RPMI7951 (cell line): ENCODE measurements around the gene SETD4. TPM values are rescaled to one million over a fixed set of nuclear protein-coding genes. Genes with fewer than 3 reads are reported as not detected.

Experiments
- DNase-seq: peaks from one replicate; pipeline ENCODE4 v3.0.0-alpha.2; 2012; ENCODE audit warnings: low read depth
- total RNA-seq: library from RNA; depleted of rRNA; stranded (reverse); fragments of >200 nt; shearing (Covaris generic); gene quantifications from 2 replicates; pipeline ENCODE4 v1.2.3, GENCODE V29; 2014; rRNA removed

SETD4 gene
- total RNA-seq, 1 experiment from 2014 or later = 13.8 TPM

DNA sequence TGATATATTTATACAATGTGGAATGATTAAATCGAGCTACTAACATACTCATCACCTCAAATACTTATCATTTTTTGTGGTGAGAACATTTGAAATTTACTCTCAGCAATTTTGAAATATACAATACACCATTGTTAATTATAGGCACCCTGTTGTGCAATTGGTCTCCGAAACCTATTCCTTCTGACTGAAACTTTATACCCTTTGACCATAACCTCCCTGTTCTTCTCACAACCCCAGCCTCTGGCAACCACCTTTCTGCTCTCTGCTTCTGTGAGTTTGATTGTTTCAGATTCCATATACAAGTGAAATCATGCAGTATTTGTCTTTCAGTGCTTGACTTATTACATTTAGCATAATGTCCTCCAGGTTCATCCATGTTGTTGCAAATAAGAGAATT is 49.5 kb downstream of the SETD4 start:
- DNase-seq = no peak

DNA sequence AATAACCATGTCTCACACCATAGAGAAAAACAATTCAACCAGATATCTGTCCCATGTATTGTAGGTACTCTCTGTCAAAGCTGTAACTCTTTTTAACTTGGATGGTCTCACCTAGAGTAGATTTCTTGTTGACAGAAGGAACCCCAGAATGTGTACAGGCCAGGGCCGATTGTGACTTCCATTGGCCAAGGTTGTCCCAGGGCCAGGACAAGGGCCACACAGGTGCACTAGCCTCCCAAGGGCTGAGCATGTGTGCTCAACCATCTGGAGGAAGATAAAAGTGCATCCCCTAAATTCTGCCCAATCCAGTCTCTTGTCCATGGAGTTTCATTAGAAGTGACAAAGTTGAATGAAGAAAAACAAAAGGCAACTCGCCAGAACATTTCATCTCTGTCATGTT is 51.8 kb downstream of the SETD4 start:
- DNase-seq = no peak

- DNase-seq = no peak
These were observed 54.4 kb downstream of the SETD4 start for GRCh38 chr21:36005879-36006400.

- peak; percentile 61 for DNase-seq
These were observed 55.3 kb downstream of the SETD4 start for GRCh38 chr21:36005018-36005417.

GRCh38 chr21:36004441-36004840 is 55.9 kb downstream of the SETD4 start:
- DNase-seq = no peak

DNA sequence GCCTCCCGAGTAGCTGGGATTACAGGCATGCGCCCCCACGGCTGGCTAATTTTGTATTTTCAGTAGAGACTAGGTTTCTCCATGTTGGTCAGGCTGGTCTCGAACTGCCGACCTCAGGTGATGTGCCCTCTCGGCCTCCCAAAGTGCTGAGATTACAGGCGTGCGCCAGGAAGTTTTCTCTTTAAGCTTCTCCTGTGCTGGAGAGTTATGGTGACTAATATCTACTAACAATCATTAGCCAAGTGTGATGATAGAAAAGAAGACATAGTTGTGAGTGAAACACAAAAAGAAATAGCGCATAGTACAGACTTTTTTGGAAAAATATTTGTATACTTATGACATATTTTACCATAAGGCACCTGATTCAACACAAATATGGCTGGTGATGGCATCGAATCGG is 56.5 kb downstream of the SETD4 start:
- DNase-seq = no peak

DNA sequence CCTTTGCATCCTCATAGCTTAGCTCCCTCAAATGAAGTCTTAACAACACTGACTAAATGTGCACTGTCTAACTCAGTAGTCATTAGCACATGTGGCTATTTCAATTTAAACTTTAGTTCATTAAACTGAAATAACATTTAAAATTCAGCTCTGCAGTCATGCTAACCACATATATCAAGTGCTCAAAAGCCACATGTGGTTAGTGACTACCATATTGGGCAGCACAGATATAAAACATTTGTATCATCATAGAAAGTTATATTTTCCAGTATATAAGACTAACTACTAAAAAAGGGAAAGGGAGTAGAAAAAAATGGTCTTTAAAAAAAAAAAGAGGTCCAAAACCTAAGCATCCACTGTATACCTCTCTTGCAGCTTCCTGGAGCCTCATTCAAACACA is 64.1 kb downstream of the SETD4 start:
- DNase-seq = no peak

DNA sequence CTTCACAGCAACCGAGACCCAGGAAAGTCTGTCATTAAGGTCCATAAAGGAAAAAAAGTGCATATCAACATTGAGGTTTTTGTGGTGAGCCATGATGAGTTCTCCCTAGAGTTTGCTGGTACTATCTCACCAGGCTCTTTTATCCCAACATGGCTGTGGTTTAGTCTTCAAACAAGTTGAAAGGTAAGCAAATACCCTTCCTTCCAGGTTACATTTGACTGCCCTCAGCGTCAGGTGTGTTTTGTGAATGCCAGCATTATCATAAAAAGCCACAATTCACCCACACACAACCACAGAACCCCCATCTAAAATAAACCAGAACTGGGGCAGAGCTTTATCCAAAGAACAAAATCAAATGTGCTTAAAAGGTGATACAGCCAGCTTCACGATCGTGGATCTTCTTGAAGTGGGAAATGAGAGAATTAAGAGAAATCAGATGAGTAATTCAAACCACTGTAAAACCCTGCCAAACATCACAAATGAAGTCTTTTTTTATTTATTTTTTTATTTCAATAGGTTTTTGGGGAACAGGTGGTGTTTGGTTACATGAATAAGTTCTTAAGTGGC is 64.7 kb downstream of the SETD4 start:
- no peak for DNase-seq

- DNase-seq = no peak
These were observed 65.7 kb downstream of the SETD4 start for GRCh38 chr21:35994613-35995012.

- DNase-seq = no peak
These were observed 66.3 kb downstream of the SETD4 start for GRCh38 chr21:35993875-35994490.

DNA sequence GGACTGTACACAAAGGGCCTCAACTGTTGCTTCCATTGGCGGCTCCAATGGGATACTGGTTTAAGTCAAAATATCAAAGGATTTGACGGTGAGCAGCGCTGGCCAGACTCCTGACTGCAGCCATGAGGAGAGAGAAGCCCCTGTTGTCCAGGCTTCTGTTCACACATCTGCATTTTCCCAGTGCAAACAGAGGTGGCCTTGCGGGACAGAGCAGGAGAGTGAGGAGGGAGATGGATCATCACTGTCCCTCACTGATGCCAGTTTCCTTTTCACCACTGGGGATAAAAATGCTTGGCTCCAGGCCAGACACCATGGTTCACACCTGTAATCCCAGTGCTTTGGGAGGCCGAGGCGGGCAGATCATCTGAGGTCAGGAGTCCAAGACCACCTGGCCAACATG is 69.2 kb downstream of the SETD4 start:
- DNase-seq = no peak

GRCh38 chr21:35990609-35991008 is 69.7 kb downstream of the SETD4 start:
- DNase-seq = no peak

- DNase-seq = no peak
These were observed 71.1 kb downstream of the SETD4 start for GRCh38 chr21:35989138-35989735.

DNA sequence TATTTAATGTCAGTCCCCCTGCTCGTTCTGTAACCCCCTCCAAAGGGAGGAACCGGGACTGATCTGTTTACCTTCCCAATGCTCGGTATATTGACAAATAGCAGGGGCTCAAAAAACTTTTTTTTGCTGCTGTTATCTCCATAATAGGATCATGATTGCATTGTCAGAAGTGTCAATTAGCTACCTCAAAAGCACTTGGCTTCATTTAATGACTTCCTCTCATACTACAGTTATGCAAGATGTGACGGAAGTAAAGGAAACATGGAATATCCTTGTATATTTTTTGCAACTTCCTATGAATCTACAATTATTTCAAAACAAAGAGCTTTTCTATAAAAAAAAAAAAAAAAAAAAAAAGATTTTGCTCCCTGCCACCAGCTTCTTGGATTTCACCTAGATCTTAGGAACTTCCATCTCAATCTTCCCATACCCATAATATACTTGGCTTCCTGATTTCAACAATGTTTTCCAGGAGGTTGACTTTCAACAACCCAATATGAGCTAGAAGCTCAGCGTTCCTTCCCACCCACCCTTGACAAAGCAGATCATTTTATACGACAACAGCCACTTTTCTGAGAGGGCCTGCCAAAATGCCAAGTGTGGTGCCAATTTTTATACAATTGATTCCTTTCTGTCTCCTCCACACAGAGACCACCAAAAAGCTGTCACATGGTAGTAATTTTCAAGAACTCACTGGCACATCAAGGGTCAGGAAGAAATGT is 71.7 kb downstream of the SETD4 start:
- DNase-seq = peak; percentile 20

- no peak for DNase-seq
These were observed 72.9 kb downstream of the SETD4 start for GRCh38 chr21:35987475-35987874.

DNA sequence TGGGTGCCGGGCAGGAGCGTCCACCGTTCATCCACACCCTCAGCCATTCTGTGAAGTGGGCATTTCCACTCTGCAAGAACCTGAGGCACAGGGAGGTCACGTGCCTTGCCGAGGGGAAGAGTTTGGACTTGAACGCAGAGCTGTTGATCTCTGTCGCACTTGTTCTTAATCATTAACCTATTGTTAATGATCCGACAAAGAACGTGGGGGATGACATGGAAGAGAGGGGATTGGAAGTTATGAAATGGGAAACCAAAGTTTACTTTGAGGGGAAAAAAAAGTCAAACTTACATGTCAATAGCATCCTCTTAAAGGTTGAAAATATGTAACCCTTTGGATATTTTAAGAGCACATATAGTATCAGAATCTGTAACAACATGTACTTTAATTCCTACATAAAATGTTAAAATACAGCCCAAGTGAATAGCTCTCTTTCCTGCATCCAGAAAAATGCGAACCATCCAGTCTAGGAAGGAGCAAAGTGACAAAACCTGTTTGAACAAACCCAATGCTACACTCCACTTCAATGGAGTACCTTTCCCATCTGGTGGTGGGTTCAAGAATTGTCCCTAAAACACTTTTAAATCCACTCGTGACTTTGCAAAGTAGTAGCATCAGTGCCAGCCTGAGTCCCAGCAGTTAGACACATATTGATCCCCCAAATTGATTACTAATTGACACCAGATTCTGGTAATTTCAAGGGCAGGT is 75.5 kb downstream of the SETD4 start:
- no peak for DNase-seq

Other genes with a start within 250 kb of the SETD4 start
- gene CBR1, start 9.5 kb upstream of the SETD4 start, total RNA-seq = 210 and 283 TPM in 2 replicates
- 32.9 and 41.7 TPM in 2 replicates for gene CBR3, start 74.6 kb upstream of the SETD4 start, total RNA-seq
- gene DOP1B, start 96.3 kb upstream of the SETD4 start, total RNA-seq = 7.6 and 8.1 TPM in 2 replicates